Measurements from ENCODE around the gene PRXL2B. TPM values are rescaled to one million over a fixed set of nuclear protein-coding genes. Genes with fewer than 3 reads are reported as not detected.

Gene PRXL2B
- total RNA-seq, 1 experiment from 2014 or later = 40.7 TPM

GRCh38 chr1:2538376-2538775 is 48.2 kb upstream of the PRXL2B start:
- H3K27ac Mint-ChIP-seq = 0 out of 7 replicates have a peak overlapping the region, but pooled peaks of 1 of the 3 experiments have one; percentile 22
- Histone ChIP-seq H3K79me1 (ENCODE audit: insufficient read depth, low read depth, low read length, poor library complexity, severe bottlenecking) (no peaks in the 10 kb centered on the region), H4K91ac (ENCODE audit: insufficient read length, low read depth, low read length) (no peak overlapping the region), H2AFZ (ENCODE audit: low read length) (no peak overlapping the region), H2BK15ac (ENCODE audit: low read depth, low read length) (no peak overlapping the region), H2BK20ac (ENCODE audit: low read depth, low read length, poor library complexity, severe bottlenecking) (no peak overlapping the region), H3K14ac (ENCODE audit: insufficient read depth, low read length) (no peak overlapping the region; the same call in 1 of the 2 replicates), H3K79me2 (ENCODE audit: insufficient read depth, low read length) (no peaks in the 10 kb centered on the region), H2BK120ac (ENCODE audit: low read depth, low read length, poor library complexity, severe bottlenecking) (no peak overlapping the region), H2BK12ac (ENCODE audit: insufficient read length, low read depth, low read length) (no peak overlapping the region), H4K20me1 (ENCODE audit: control insufficient read depth, insufficient read depth, insufficient read length) (peaks cover 3% of the 10 kb centered on the region), H4K5ac (ENCODE audit: insufficient read length, low read depth, low read length) (no peak overlapping the region), H2BK5ac (ENCODE audit: insufficient read length, low read length) (no peak overlapping the region), H3T11ph (ENCODE audit: low read length) (no peak overlapping the region), H4K8ac (replicated peaks; ENCODE audit: insufficient read length, low read depth, low read length) (no peak overlapping the region), H3K27me3 (ENCODE audit: insufficient read depth, low read length) (no peaks in the 10 kb centered on the region; the same call in 1 of the 2 replicates), H3K4me2 (ENCODE audit: insufficient read depth, insufficient read length, low read length) (no peak overlapping the region), H3K23ac (ENCODE audit: insufficient read length, low read depth, low read length) (no peak overlapping the region), H2AK5ac (ENCODE audit: insufficient read length, low read length) (no peak overlapping the region), H3K56ac (ENCODE audit: insufficient read length, low read depth, low read length) (no peak overlapping the region), H3K23me2 (ENCODE audit: insufficient read length, low read depth, low read length, poor library complexity, severe bottlenecking) (no peaks in the 10 kb centered on the region), H3K9ac (ENCODE audit: extremely low read depth, insufficient read length, low read length) (no peak overlapping the region), H3K18ac (ENCODE audit: insufficient read length, low read depth, low read length) (no peak overlapping the region), H3K4me1 (ENCODE audit: insufficient read depth, low read length) (no peaks in the 10 kb centered on the region), H3K9me3 (ENCODE audit: control insufficient read depth, low read depth, low read length) (no peaks in the 10 kb centered on the region), H3K4ac (ENCODE audit: low read depth, low read length) (no peak overlapping the region), H3K27ac (ENCODE audit: insufficient read length, low read depth, low read length) (no peak overlapping the region)
- H3K27me3 Mint-ChIP-seq (ENCODE audit: low read depth) = peaks cover 82% of the 10 kb centered on the region
- no peak overlapping the region for H3K4me3 Mint-ChIP-seq
- peaks cover 0 to 3% of the 10 kb centered on the region in 2 experiments; a peak in 2 of 5 replicates for H3K9me3 Mint-ChIP-seq
- TF ChIP-seq CTCF (conservative IDR thresholded peaks at IDR 0.05) = no peak
- peaks cover 10 to 26% of the 10 kb centered on the region in 2 experiments for H3K4me1 Mint-ChIP-seq
- H3K36me3 Mint-ChIP-seq (ENCODE audit: insufficient read depth in 1 of 3, low read depth in 3 of 3) = no peaks in the 10 kb centered on the region
- no CpG with 5 or more reads among the region's 4 CpGs for WGBS (ENCODE audit: extremely low coverage, insufficient read length, low lambda C conversion rate)
- no peak for DNase-seq
